Measurements from ENCODE around the gene NF2.

NF2 gene

DNA sequence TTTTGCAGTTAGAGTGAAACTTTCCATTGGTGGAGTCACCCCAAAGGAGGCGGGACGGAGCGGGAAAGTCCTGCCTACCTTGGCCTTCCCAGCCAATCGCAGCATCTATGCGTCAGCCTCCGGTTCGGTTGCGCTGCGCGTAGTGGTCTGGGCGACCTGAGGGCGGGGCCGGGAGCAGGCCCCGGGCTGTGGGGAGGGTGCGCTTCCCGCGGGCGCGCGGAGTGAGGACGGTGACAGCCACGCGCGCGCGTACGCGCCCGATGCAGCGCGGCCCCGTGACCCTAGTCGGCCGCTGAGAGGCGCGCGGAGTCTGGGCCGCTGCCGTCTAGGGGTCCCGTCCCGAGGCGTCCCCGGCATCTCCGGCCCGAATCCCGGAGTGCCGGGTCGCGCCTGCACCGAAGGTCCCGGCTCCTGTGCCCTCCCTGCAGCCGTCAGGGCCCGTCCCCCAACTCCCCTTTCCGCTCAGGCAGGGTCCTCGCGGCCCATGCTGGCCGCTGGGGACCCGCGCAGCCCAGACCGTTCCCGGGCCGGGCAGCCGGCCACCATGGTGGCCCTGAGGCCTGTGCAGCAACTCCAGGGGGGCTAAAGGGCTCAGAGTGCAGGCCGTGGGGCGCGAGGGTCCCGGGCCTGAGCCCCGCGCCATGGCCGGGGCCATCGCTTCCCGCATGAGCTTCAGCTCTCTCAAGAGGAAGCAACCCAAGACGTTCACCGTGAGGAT, at the start of gene NF2:
TSS of gene NF2 (plus strand) at position 276 of the 718 bp plus-strand sequence. CDS start at position 642, 366 bp downstream.
- no peaks in the 10 kb centered on the region for H3K27me3 ChIP-seq (ENCODE audit: low read depth, low read length)
- H3K4me1 ChIP-seq (ENCODE audit: low read length): peaks cover 7% of the 10 kb centered on the region
- H3K4me3 ChIP-seq (ENCODE audit: low read length): peak within 1 kb of the TSS; percentile 89
- peaks cover 17% of the 10 kb centered on the region for H3K36me3 ChIP-seq (replicated peaks; ENCODE audit: low read depth, low read length)
- H3K27ac ChIP-seq (ENCODE audit: low read length): peak within 1 kb of the TSS; percentile 57
- H2AFZ ChIP-seq (ENCODE audit: low read depth, low read length): peak within 1 kb of the TSS; percentile 87
- peaks cover 8% of the 10 kb centered on the region for H4K20me1 ChIP-seq (ENCODE audit: insufficient read depth, low read length)
- peaks cover 47% of the 10 kb centered on the region for H3K79me2 ChIP-seq (ENCODE audit: low read length)
- peak within 1 kb of the TSS; percentile 79 for H3K4me2 ChIP-seq (ENCODE audit: low read length)
- peak within 1 kb of the TSS; percentile 96 for H3K9ac ChIP-seq (ENCODE audit: low read length)
- TF ChIP-seq EZH2phosphoT487 (IDR thresholded peaks at IDR 0.05; ENCODE audit: low read depth): no peak
- TF ChIP-seq, protein P1, sequence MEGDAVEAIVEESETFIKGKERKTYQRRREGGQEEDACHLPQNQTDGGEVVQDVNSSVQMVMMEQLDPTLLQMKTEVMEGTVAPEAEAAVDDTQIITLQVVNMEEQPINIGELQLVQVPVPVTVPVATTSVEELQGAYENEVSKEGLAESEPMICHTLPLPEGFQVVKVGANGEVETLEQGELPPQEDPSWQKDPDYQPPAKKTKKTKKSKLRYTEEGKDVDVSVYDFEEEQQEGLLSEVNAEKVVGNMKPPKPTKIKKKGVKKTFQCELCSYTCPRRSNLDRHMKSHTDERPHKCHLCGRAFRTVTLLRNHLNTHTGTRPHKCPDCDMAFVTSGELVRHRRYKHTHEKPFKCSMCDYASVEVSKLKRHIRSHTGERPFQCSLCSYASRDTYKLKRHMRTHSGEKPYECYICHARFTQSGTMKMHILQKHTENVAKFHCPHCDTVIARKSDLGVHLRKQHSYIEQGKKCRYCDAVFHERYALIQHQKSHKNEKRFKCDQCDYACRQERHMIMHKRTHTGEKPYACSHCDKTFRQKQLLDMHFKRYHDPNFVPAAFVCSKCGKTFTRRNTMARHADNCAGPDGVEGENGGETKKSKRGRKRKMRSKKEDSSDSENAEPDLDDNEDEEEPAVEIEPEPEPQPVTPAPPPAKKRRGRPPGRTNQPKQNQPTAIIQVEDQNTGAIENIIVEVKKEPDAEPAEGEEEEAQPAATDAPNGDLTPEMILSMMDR (IDR thresholded peaks at IDR 0.05; ENCODE audit: low read depth, low read length): no peak
- H3K9me3 ChIP-seq (ENCODE audit: insufficient read depth, low read length): no peaks in the 10 kb centered on the region

DNA sequence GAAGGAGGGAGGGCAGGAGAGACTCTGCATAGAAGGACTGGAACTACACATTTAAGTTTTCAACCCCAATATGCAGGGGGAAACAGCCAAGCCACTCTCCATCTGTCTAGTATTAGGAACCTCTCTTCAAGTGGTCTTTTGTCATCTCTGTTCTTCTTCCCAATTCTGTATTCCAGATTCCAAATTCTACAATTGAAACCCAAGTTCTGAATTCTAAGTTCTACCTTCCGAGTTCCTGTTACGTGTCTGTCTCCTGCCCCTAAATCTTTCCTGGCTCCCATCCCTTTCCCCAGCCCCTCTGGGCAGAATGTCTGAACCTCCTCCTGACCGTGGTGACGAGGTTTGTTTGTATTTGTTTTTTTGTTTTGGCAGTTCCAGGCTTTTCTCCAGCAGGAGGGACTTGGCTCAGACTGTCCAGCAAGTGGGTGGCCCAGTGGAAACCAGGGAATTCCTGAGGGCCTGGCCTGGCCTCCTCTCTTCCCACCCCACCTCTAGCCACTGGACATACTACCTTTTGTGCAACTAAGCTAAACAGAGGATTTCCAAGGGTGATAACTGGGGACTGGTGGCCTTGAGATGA, 48.3 kb upstream of the NF2 start:
- H3K4me2 ChIP-seq (ENCODE audit: low read length): no peak overlapping the region
- H3K9ac ChIP-seq (ENCODE audit: low read length): no peak overlapping the region
- H3K36me3 ChIP-seq (replicated peaks; ENCODE audit: low read depth, low read length): peaks cover 34% of the 10 kb centered on the region

DNA sequence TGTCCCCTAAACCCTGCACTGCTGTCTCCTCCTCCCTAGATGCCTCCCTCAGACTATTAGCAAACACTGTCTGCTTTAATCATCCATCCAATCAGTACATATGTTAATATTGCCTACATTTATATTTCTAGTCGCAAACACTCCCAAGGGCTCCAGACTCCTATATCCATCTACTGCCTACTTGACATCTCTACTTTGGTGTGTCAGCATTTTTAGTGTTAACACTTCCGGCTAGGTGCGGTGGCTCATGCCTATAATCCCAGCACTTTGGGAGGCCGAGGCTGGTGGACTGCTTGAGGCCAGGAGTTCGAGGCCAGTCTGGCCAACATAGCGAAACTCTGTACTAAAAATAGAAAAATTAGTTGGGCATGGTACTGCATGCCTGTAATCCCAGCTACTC, 44.4 kb upstream of the NF2 start:
- peaks cover 45% of the 10 kb centered on the region for H3K36me3 ChIP-seq (replicated peaks; ENCODE audit: low read depth, low read length)
- no peaks in the 10 kb centered on the region for H3K4me1 ChIP-seq (ENCODE audit: low read length)
- H3K27ac ChIP-seq (ENCODE audit: low read length): no peak overlapping the region
- TF ChIP-seq EZH2phosphoT487 (IDR thresholded peaks at IDR 0.05; ENCODE audit: low read depth): no peak
- TF ChIP-seq, protein P1 (IDR thresholded peaks at IDR 0.05; ENCODE audit: low read depth, low read length): no peak
- no peak overlapping the region for H2AFZ ChIP-seq (ENCODE audit: low read depth, low read length)
- no peak overlapping the region for H3K9ac ChIP-seq (ENCODE audit: low read length)
- H3K4me2 ChIP-seq (ENCODE audit: low read length): no peak overlapping the region
- no peak overlapping the region for H3K4me3 ChIP-seq (ENCODE audit: low read length)
- H3K79me2 ChIP-seq (ENCODE audit: low read length): no peaks in the 10 kb centered on the region
- no peaks in the 10 kb centered on the region for H3K27me3 ChIP-seq (ENCODE audit: low read depth, low read length)
- H3K9me3 ChIP-seq (ENCODE audit: insufficient read depth, low read length): no peaks in the 10 kb centered on the region
- no peaks in the 10 kb centered on the region for H4K20me1 ChIP-seq (ENCODE audit: insufficient read depth, low read length)

More for the DNA sequence above, 48.3 kb upstream of the NF2 start:
- Histone ChIP-seq H3K4me3 (ENCODE audit: low read length) (no peak overlapping the region), H3K9me3 (ENCODE audit: insufficient read depth, low read length) (no peaks in the 10 kb centered on the region), H4K20me1 (ENCODE audit: insufficient read depth, low read length) (no peaks in the 10 kb centered on the region; the same call in 1 of the 2 replicates), H3K27ac (ENCODE audit: low read length) (no peak overlapping the region), H3K4me1 (ENCODE audit: low read length) (no peaks in the 10 kb centered on the region), H3K79me2 (ENCODE audit: low read length) (peaks cover 31% of the 10 kb centered on the region), H3K27me3 (ENCODE audit: low read depth, low read length) (no peaks in the 10 kb centered on the region), H2AFZ (ENCODE audit: low read depth, low read length) (no peak overlapping the region)
- TF ChIP-seq, protein P1 (IDR thresholded peaks at IDR 0.05; ENCODE audit: low read depth, low read length): no peak
- TF ChIP-seq EZH2phosphoT487 (IDR thresholded peaks at IDR 0.05; ENCODE audit: low read depth): no peak

DNA sequence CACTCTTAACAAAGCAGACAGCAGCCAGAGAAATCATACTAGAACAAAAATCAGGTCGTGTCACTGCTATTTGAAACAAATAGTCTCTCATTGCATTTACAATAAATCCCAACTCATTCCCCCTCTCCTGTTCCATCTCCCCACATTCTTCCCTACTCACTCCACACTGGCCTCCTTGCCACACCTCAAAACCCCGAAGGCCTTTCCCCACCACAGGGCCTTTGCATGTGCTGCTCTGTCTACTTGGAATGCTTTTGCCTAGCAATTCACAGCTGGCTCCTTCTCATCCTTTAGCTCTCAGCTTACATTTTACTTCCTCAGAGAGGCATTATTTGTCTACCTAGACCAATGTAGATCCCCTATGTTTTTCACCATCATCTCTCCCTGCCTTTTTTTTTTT, 43.6 kb upstream of the NF2 start:
- Histone ChIP-seq H3K27ac (ENCODE audit: low read length) (no peak overlapping the region), H2AFZ (ENCODE audit: low read depth, low read length) (no peak overlapping the region), H3K4me1 (ENCODE audit: low read length) (no peaks in the 10 kb centered on the region), H3K9ac (ENCODE audit: low read length) (no peak overlapping the region), H3K27me3 (ENCODE audit: low read depth, low read length) (no peaks in the 10 kb centered on the region), H3K4me3 (ENCODE audit: low read length) (no peak overlapping the region), H3K36me3 (replicated peaks; ENCODE audit: low read depth, low read length) (peaks cover 45% of the 10 kb centered on the region), H3K4me2 (ENCODE audit: low read length) (no peak overlapping the region), H3K9me3 (ENCODE audit: insufficient read depth, low read length) (no peaks in the 10 kb centered on the region), H4K20me1 (ENCODE audit: insufficient read depth, low read length) (no peaks in the 10 kb centered on the region), H3K79me2 (ENCODE audit: low read length) (no peaks in the 10 kb centered on the region)
- TF ChIP-seq, protein P1 (IDR thresholded peaks at IDR 0.05; ENCODE audit: low read depth, low read length): no peak
- TF ChIP-seq EZH2phosphoT487 (IDR thresholded peaks at IDR 0.05; ENCODE audit: low read depth): no peak

Data from OCI-LY3 (cell line).